Pericardium fibroblast (primary cell): ENCODE measurements around the gene CCDC15. TPM values are rescaled to one million over a fixed set of nuclear protein-coding genes. Genes with fewer than 3 reads are reported as not detected.

Source experiments
- total RNA-seq: library from RNA; depleted of rRNA; stranded (reverse); fragments of >200 nt; gene quantifications from 2 replicates; pipeline ENCODE4 v1.2.3, GENCODE V29; 2015

CCDC15 gene, protein sequence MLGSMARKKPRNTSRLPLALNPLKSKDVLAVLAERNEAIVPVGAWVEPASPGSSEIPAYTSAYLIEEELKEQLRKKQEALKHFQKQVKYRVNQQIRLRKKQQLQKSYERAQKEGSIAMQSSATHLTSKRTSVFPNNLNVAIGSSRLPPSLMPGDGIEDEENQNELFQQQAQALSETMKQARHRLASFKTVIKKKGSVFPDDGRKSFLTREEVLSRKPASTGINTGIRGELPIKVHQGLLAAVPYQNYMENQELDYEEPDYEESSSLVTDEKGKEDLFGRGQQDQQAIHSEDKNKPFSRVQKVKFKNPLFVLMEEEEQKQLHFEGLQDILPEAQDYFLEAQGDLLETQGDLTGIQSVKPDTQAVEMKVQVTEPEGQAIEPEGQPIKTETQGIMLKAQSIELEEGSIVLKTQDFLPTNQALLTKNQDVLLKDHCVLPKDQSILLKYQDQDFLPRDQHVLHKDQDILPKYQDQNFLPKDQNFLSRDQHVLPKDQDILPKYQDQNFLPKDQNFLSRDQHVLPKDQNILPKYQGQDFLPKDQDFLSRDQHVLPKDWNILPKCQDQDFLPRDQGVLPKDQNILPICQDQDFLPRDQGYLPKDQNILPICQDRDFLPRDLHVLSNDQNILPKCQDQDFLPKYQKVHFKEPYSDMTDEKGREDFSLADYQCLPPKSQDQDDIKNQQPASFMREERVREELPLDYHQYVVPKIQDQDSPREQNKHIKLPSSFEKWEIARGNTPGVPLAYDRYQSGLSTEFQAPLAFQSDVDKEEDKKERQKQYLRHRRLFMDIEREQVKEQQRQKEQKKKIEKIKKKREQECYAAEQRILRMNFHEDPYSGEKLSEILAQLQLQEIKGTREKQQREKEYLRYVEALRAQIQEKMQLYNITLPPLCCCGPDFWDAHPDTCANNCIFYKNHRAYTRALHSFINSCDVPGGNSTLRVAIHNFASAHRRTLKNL
- 1.0 and 1.1 TPM in 2 replicates for total RNA-seq

DNA sequence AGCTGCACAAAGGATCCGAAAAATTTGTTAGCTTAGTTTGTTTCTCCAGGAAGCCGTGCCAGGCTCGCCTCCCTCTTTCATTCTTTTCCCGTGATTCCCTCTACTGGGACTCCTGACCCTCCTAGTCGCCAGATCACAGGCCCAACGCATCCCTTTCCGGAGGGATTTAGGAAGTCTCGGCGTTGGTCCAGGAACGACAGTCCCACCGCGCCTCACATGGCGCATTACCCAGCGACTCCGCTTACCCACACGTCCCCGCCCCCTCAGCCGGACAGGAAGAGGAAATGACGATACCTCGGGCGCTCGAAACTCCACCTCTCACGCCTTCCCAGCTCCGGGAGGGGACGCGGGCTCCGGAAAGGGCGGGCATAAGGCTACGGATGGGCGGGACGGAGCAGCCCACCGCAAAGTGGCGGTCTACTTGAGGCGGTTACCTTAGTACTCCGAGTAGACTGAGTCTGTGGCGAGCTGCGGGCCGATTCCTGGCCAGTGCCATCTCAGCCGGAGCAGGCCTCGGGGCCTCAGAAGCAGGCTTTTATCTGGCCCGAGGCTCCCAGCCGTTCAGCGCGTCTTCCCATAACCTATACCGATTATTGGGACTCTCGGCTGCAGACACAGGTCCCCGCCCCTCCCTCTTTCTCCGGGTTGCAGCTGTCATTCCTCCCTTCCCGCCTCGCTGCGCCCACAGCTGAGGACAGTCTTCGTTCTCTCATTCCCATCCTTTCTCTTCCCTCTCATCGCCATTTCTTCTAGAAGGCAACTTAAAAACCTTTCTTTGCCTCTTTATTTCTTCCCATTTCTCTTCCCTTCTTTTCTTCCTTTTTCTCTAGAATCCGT lies at the start of gene CCDC15:
CCDC15 (plus strand) TSS at position 450 of the 837 bp plus-strand sequence. CDS start 531 bp downstream, outside the sequence.

DNA sequence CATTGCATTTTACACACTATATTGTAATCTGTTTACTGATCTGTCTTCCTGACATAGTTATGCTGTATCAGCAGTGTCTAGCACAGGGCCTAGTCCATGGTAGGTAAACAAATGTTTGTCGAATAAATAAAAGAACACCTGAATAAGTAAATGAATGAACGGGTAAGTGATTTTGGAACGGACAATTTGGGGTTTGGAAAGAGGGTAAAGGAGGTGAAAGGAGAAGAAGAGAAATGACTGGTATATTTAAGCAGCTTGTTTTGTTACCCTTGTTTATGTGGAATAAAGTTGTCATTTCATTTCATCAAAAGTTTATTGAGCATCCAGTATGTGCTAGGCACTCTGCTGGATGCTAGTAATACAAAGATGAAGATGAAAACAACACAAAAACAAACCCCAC lies 35.1 kb upstream of the CCDC15 start, which contains the start of gene HEPN1:
HEPN1 (plus strand) TSS at position 301 of the 400 bp plus-strand sequence.

DNA sequence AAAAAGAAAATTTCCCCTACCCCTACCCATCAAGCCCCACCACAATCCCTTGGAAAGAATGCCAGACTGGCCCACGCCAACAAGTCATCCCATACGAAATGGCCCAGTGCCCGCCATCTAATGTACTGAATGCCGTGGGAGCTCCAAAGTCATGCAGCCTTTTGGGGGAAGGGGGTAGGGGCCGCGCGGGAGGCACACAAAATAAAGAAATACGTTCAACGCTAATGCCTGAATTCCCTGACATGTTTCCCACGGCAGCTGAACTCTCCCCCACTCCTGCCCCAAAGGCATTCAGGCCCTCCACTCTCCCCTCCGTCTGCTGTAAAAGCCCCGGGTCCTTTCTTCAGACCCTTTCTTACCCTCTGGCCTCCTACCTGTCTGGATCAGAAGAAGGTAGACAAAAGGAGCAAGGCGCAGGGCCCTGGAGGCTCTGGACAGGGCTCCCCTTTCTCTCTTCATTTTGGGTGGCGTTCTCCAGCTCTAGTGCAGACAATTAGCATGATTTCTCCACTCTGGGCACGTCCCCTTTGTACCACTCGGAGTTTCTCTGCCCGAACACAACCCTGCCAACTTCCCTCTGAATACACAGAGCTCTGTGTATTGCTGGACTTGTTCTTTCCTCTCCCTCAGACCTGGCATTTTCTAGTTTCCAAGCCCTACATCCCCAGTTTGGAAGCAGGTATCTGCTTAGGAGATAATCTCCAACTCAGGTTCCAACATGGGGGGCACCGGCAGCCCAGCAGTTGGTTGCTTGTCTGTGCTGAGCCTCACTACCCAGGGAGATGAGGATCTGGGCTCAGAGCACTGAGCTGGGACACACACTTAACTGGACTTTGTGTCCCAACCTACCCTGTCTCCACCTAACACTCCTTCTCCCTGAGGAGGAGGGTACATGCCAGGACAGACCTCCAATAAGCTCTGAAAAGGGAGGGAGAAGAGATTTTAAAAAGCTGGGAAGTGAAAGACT lies 18.2 kb upstream of the CCDC15 start, which contains the start of gene HEPACAM:
HEPACAM (minus strand) TSS at position 500 of the 967 bp plus-strand sequence; CDS start at position 459, 41 bp downstream.

DNA sequence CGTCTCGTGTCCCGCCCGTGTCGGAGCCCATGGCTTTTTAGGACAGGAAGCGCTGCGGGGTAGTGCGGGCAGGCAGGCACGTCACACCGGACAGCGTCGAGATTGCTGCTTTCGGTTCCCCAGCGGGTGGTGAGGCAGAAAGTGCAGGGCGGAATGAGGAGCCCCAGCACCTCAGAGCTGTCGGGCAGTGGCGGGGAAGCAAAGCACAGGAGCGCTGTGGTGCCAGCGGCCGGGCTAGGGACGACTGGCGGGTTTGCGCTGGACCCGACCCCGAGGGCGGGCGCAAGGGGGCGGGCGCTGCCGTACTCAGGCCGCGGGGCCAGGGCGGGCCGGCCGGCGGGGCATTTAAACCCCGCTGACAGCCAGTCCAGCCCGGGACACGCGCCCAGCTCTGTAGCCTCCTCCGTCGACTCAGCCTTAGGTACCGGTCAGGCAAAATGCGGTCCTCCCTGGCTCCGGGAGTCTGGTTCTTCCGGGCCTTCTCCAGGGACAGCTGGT lies 109.0 kb downstream of the CCDC15 start, which contains the start of gene SLC37A2:
SLC37A2 (plus strand) TSS at position 375 of the 498 bp plus-strand sequence; CDS start at position 438, 63 bp downstream.

Other genes starting within 250 kb of the CCDC15 start
- 6.6 TPM in 1 of 2 replicates, not detected in the other for gene NRGN, start 214.3 kb upstream of the CCDC15 start, total RNA-seq
- not detected in 2 replicates for gene VSIG2, start 201.9 kb upstream of the CCDC15 start, total RNA-seq
- gene ESAM, start 191.9 kb upstream of the CCDC15 start, total RNA-seq = 0.35 and 6.4 TPM in 2 replicates
- 6.5 and 9.0 TPM in 2 replicates for gene MSANTD2, start 153.8 kb upstream of the CCDC15 start, total RNA-seq
- 16.0 and 36.2 TPM in 2 replicates for gene ROBO3, start 88.8 kb upstream of the CCDC15 start, total RNA-seq
- gene ROBO4, start 56.3 kb upstream of the CCDC15 start, total RNA-seq = 4.3 and 13.4 TPM in 2 replicates
- gene HEPN1, start 35.0 kb upstream of the CCDC15 start, total RNA-seq = not detected in 2 replicates
- not detected in 2 replicates for gene HEPACAM, start 18.2 kb upstream of the CCDC15 start, total RNA-seq
- 0.17 and 0.70 TPM in 2 replicates for gene SLC37A2, start 109.1 kb downstream of the CCDC15 start, total RNA-seq
- gene TMEM218, start 157.4 kb downstream of the CCDC15 start, total RNA-seq = 19.9 and 22.1 TPM in 2 replicates
- 5.9 and 8.2 TPM in 2 replicates for gene PKNOX2, start 210.5 kb downstream of the CCDC15 start, total RNA-seq